HEK293T (cell line): ENCODE measurements around the gene NOS2.

ENCODE experiments used
- ARNT ChIP-seq: fragments of 450-650 bp; IDR thresholded peaks from 2 replicates; pipeline ENCODE4 v1.6.1; 2017; ENCODE audit warnings: mild to moderate bottlenecking
- BHLHE40 ChIP-seq: fragments of 450-650 bp; IDR thresholded peaks from 2 replicates; pipeline ENCODE4 v1.6.1; 2016; ENCODE audit warnings: mild to moderate bottlenecking, moderate library complexity, borderline replicate concordance
- CTBP1 ChIP-seq: fragments of 450-650 bp; IDR thresholded peaks from 2 replicates; pipeline ENCODE4 v1.6.1; 2016; ENCODE audit warnings: borderline replicate concordance
- ELF4 ChIP-seq: fragments of 450-650 bp; IDR thresholded peaks from 2 replicates; pipeline ENCODE4 v1.6.1; 2017; ENCODE audit warnings: antibody characterized with exemption
- FOXA1 ChIP-seq: fragments of 450-650 bp; IDR thresholded peaks from 2 replicates; pipeline ENCODE4 v1.6.1; 2016; ENCODE audit warnings: mild to moderate bottlenecking
- FOXK2 ChIP-seq: fragments of 450-650 bp; IDR thresholded peaks from 2 replicates; pipeline ENCODE4 v1.6.1; 2016; ENCODE audit warnings: mild to moderate bottlenecking
- FOXM1 ChIP-seq: fragments of 450-650 bp; IDR thresholded peaks from 2 replicates; pipeline ENCODE4 v1.6.1; 2017; ENCODE audit warnings: mild to moderate bottlenecking, borderline replicate concordance
- HDGF ChIP-seq: fragments of 450-650 bp; IDR thresholded peaks from 2 replicates; pipeline ENCODE4 v1.6.1; 2017; ENCODE audit warnings: antibody characterized with exemption, borderline replicate concordance
- LEF1 ChIP-seq: fragments of 450-650 bp; IDR thresholded peaks from 2 replicates; pipeline ENCODE4 v1.6.1; 2017; ENCODE audit warnings: mild to moderate bottlenecking, borderline replicate concordance
- NFRKB ChIP-seq: fragments of 450-650 bp; IDR thresholded peaks from 2 replicates; pipeline ENCODE4 v1.6.1; 2016; ENCODE audit warnings: mild to moderate bottlenecking, moderate library complexity
- SP1 ChIP-seq: fragments of 450-650 bp; IDR thresholded peaks from 2 replicates; pipeline ENCODE4 v1.6.1; 2017
- SUZ12 ChIP-seq: fragments of 450-650 bp; IDR thresholded peaks from 2 replicates; pipeline ENCODE4 v1.6.1; 2016; ENCODE audit warnings: mild to moderate bottlenecking
- TARDBP ChIP-seq: fragments of 450-650 bp; IDR thresholded peaks from 2 replicates; pipeline ENCODE4 v1.6.1; 2016

DNA sequence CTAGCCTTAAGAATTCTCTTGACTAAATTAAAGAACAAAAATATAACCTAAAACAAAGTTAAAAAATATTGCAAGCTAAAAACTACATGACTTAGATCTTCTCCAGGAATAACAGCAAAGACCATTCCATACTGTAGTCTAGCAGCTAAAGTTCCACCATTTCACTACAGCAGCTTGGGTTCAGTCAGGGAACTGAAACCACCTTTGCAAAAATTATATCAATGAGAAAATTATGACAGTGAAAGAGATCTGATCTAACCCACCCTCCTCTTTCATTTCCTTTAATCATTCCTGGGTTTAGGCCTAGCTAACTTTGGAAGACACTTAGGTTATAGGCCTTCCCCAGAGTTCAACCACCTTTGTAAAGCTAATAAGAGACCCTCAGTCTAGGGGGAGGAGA is 36.3 kb upstream of the NOS2 start:
- TF ChIP-seq FOXM1, result no peak
- no peak for TF ChIP-seq SUZ12
- no peak for TF ChIP-seq BHLHE40
- TF ChIP-seq HDGF, result no peak
- no peak for TF ChIP-seq ARNT
- no peak for TF ChIP-seq NFRKB
- TF ChIP-seq CTBP1, result no peak
- no peak for TF ChIP-seq TARDBP
- no peak for TF ChIP-seq FOXA1
- TF ChIP-seq ELF4, result no peak
- TF ChIP-seq SP1, result no peak
- TF ChIP-seq FOXK2, result no peak
- TF ChIP-seq LEF1, result no peak
